NB4 (cell line): ENCODE data around the gene IGFBP5.

Source experiments
- DNase-seq: peaks from one replicate; pipeline ENCODE4 v3.0.0; 2010; ENCODE audit warnings: low read depth
- H3K4me3 ChIP-seq: one replicate; pipeline ENCODE4 v1.5.1; 2011; ENCODE audit warnings: mild to moderate bottlenecking, low read depth, low read length, moderate library complexity
- MYC ChIP-seq: IDR thresholded peaks from 2 replicates; pipeline ENCODE4 v1.6.1; 2011; ENCODE audit warnings: low read depth, low read length
- POLR2A ChIP-seq: IDR thresholded peaks from 2 replicates; pipeline ENCODE4 v1.6.1; 2011; ENCODE audit warnings: mild to moderate bottlenecking; ENCODE audit not compliant: insufficient read length; ENCODE audit errors: extremely low read depth
- TF ChIP-seq, protein P1 (sequence below): IDR thresholded peaks from one replicate; pipeline ENCODE4 v1.5.1; 2012; ENCODE audit warnings: low read depth, low read length
- TF ChIP-seq, protein P2 (sequence below): IDR thresholded peaks from 2 replicates; pipeline ENCODE4 v1.6.1; 2011; ENCODE audit warnings: low read depth, low read length

The IGFBP5 gene

DNA sequence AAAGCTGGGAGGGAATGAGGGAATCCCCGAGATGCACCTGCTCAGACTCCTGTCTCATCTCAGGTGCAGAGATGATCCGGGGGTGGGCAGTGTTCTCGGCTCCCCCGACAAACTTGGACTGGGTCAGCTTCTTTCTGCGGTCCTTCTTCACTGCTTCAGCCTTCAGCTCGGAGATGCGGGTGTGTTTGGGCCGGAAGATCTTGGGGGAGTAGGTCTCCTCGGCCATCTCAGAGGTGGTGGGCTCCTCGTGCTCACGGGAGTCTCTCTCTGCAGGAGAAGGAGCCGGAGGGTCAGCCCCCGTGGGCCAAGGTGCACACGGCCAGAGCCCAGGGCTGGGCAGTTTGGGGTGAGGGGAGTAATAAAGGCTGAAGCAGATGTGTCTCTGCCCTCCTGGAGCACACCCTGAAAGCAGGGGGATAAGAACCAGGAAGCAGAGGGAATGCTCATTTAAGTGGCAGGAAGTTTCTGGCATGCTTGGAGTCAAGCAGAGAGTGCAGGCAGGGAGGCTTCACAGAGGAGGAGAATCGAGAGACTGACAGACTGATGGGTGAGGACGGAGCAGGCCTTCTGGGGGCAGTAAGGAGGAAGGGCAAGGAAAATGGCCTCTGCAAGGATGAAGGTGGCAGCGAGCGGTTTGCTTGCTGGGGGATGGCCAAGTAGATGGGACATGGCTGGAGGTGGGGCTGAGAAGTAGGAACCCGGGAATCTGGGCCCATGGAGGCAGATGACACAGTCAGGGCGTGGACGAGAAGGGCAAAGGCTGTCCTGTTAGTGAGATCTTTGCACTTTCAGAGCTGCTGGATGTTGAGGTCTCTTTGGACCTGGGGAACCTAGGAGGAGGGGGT lies 16.3 kb downstream of the IGFBP5 start:
- no peak for DNase-seq
- TF ChIP-seq MYC (no peak), POLR2A (no peak)
- TF ChIP-seq, protein P1, sequence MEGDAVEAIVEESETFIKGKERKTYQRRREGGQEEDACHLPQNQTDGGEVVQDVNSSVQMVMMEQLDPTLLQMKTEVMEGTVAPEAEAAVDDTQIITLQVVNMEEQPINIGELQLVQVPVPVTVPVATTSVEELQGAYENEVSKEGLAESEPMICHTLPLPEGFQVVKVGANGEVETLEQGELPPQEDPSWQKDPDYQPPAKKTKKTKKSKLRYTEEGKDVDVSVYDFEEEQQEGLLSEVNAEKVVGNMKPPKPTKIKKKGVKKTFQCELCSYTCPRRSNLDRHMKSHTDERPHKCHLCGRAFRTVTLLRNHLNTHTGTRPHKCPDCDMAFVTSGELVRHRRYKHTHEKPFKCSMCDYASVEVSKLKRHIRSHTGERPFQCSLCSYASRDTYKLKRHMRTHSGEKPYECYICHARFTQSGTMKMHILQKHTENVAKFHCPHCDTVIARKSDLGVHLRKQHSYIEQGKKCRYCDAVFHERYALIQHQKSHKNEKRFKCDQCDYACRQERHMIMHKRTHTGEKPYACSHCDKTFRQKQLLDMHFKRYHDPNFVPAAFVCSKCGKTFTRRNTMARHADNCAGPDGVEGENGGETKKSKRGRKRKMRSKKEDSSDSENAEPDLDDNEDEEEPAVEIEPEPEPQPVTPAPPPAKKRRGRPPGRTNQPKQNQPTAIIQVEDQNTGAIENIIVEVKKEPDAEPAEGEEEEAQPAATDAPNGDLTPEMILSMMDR = no peak
- TF ChIP-seq, protein P2, sequence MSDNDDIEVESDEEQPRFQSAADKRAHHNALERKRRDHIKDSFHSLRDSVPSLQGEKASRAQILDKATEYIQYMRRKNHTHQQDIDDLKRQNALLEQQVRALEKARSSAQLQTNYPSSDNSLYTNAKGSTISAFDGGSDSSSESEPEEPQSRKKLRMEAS = no peak
- no peak overlapping the region for H3K4me3 ChIP-seq

DNA sequence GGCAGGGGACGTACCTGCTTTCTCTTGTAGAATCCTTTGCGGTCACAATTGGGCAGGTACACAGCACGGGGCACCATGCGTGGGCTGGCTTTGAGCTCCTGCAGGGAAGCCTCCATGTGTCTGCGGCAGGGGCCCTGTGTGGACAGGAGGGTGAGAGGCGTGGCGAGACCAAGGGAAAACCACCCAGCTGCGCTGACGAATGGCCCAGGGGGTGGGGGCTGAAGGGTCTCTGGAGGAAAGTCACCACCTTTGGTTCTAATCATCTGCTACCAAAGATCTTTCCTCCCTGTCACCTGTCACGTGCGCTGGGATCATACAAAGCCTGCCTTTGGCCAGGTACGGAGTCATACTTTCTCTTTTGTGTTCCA lies 17.3 kb downstream of the IGFBP5 start:
- TF ChIP-seq MYC = no peak
- TF ChIP-seq, protein P2 = no peak
- TF ChIP-seq, protein P1 = no peak
- TF ChIP-seq POLR2A = no peak
- no peak for DNase-seq
- H3K4me3 ChIP-seq = no peak overlapping the region

DNA sequence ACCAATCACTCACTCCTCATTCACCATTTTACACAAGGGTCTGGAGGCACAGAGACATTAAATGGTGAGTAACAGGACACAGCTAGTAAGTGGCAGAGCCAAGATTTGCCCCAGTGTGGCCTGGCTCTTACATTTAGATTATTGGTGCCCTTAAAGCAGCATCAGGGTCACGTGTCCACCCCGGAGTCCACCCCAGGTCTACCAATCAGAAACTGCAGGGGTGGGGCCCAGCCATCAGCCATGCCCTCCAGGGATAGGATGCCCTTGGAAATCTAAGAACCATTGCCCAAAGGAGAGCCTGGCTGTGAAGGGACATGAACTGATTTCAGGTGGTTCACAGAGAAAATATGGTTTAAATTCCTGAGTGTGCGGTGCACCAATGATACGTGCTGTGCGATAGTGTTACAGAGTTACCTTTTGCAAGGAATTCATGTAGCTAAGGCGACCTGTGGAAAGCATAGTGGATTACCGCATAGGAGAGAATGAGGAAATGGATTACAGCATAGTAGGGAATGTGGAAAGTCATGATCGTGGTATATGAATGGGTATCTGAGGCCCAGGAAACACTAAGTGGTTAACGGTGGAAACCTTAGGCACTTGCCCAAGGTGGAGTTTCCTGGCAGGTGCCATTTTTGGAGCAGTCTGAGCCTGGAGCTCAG lies 17.8 kb downstream of the IGFBP5 start:
- H3K4me3 ChIP-seq = no peak overlapping the region
- DNase-seq = no peak
- TF ChIP-seq, protein P1 = no peak
- TF ChIP-seq, protein P2 = no peak
- TF ChIP-seq MYC (no peak), POLR2A (no peak)

DNA sequence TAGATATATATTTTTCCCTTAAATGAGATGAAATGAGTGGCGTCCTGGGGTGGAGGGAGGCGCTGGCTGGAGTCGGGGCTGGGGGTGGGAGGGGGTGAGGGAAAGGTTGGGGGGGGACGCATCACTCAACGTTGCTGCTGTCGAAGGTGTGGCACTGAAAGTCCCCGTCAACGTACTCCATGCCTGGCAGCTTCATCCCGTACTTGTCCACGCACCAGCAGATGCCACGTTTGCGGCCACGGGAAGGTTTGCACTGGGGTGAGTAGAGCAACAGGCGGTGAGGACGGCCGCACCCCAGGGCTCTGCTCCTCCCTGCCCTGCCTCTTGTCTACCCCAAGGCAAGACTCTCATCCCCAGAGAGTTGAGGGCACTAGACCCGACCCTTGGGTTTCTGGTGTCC lies 18.7 kb downstream of the IGFBP5 start:
- no peak for DNase-seq
- TF ChIP-seq MYC = no peak
- TF ChIP-seq, protein P2 = no peak
- TF ChIP-seq POLR2A = no peak
- TF ChIP-seq, protein P1 = no peak
- no peak overlapping the region for H3K4me3 ChIP-seq

DNA sequence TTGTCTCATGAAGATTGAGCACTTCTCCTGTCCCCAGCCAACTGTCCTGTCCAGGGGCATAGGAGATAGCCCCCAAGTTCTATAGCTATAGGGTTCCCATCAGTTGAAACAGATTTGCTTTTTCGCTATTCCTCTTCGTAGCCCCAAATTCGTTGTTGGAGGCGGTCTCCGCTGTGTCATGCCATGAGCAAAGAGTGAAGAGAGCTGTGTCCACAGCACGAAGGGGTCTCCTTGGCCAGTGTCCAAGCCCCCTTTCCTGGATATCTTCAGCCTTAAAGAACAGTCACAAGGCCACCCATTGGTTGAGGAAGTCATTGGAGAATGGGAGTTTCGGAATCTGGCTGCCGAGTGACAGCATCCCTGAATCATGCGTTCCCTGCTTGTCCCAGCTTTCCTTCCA lies 21.0 kb downstream of the IGFBP5 start:
- TF ChIP-seq, protein P1 = no peak
- TF ChIP-seq, protein P2 = no peak
- no peak for TF ChIP-seq MYC
- no peak for TF ChIP-seq POLR2A
- DNase-seq = no peak
- H3K4me3 ChIP-seq = no peak overlapping the region
